ENCODE measurements around the gene ZDHHC24.

- TF ChIP-seq CTCF (IDR thresholded peaks at IDR 0.05): no peak
- no peak for TF ChIP-seq EZH2phosphoT487 (IDR thresholded peaks at IDR 0.05)
- no peak for TF ChIP-seq EZH2 (IDR thresholded peaks at IDR 0.05)
Observed at GRCh38 chr11:66559142-66559865, 13.5 kb upstream of the ZDHHC24 start.

Measured in neural progenitor cell (in vitro differentiated cells).